Jurkat, Clone E6-1 (cell line): ENCODE data around the gene SLFN13.
A peak's percentile ranks its signal among the peaks of the same experiment; 100 is the strongest.
"Not testable (repeated sequence)": the region's sequence is repeated elsewhere in the genome, so short reads cannot be mapped to it uniquely, and the experiment has no call there.

Experiments used
- DNase-seq: peaks from one replicate; pipeline ENCODE4 v3.0.0-alpha.2; 2011; ENCODE audit warnings: low read depth, low spot score
- H3K4me3 ChIP-seq: 2 replicates; pipeline ENCODE4 v1.5.1; 2011; ENCODE audit warnings: mild to moderate bottlenecking, low read length, control low read depth, moderate library complexity

SLFN13 gene

GRCh38 chr17:35447499-35447898 is 1.1 kb downstream of the SLFN13 start:
- DNase-seq = no peak
- no peak overlapping the region for H3K4me3 ChIP-seq

- DNase-seq = no peak
- H3K4me3 ChIP-seq = no peak overlapping the region
These were observed 10.1 kb downstream of the SLFN13 start for GRCh38 chr17:35438433-35438832.

DNA sequence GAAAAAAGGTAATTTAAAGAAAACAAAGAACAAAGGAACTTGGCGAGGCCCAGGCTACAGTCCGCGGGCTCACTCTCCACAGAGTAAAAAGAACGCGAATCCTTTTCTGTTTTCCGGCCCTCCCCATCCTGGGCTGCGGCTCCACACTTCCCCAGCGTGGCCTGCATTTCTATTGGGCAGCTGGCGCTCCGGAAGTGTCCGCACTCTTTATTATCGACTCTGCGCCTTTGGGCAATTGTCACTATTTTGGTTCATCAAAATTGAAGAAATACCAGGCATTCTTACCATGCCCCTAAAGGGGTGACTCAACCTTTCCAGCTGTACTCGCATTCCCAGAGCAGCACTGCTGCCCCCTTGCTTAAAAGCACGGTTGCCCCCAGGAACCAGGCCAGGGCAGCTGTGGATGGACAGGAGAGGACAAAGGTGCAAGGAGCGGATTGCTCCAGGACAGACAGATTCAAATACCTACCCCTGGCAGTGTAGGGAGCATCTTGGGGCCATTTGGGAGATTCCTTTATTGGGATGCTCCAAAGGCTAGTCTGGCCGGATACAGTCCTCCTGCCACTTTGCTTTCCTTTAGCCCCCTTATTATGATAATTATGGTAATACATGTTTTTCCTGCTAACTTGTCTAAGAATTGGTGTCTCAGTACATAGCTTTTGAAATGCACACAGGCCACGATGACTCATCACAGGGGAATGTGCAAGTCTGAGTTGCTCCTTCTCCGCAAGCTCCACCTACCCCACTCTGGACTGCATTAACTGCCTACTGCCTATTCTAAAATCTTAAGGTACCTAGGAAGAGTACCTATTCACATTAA is 15.3 kb downstream of the SLFN13 start:
- peak; percentile 76 for DNase-seq
- no peak overlapping the region for H3K4me3 ChIP-seq

DNA sequence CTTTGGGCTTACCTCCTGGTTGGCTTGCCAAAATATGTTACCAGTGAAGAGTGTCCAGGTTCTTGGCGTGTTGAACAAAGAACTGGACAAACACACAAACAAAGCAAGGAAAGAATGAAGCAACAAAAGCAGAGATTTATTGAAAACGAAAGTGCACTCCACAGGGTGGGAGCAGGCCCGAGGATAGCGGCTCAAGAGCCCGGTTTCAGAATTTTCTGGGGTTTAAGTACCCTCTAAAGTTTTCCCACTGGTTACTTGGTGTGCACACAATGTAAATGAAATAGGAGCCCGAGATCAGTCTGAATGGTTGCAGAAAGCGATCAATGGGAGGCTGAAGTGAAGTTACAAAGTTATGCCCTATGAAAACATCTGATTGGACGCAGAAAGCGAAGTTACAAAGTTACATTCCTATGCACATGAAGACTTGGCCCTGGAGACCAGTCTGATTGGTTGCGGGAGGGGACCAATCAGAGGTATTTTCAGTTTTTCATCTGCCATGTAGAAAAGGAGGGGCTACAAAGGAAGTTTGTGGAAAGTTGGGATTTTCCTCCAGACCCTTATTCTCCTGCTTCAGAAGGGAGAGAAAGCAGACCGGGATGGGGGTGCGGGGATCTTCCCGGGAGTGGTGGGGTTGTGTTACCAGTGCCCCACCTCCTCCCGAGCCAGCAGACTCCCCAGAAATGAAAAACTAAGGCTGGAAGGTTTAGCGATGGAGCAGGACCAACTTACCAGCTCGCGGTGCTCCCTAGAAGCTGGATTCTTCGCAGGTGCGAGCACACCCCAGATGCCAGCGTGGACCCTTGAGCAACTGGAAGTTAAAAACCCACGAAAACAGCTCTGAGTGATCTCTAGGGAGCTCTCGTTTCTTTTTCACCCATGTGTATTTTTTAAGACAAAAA is 16.1 kb downstream of the SLFN13 start, which contains the start of gene SLFN12:
Gene SLFN12, minus strand, starts transcription at position 325 of the 899 bp plus-strand sequence. CDS start 9,472 bp downstream, outside the sequence.
- peak; percentile 22 for DNase-seq
- no peak within 1 kb of the TSS for H3K4me3 ChIP-seq

DNA sequence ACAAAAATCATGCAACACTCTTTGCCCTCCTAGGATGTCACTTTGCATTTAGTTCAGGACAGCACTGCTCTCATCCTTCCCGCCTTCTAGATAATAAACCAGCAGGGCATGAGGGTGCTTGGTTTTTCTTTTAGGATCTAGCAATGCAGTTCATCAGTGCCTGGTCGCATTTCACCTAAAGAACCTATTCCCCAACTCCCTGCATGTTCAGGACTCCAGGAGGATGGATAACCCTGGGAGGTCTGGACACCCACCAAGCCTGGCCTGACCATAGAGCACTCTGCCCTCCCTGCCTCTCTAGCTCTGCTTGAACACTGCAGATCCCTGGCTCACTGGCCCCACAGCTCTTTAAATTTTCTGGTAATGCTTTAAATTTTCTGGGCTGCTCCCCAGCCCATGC is 18.9 kb downstream of the SLFN13 start:
- no peak overlapping the region for H3K4me3 ChIP-seq
- DNase-seq = no peak

- H3K4me3 ChIP-seq = no peak overlapping the region
These were observed 20.3 kb downstream of the SLFN13 start for GRCh38 chr17:35428229-35428628.

GRCh38 chr17:35423761-35424160 is 24.8 kb downstream of the SLFN13 start:
- no peak for DNase-seq
- no peak overlapping the region for H3K4me3 ChIP-seq

More at GRCh38 chr17:35428229-35428628, 20.3 kb downstream of the SLFN13 start:
- peak; percentile 93 for DNase-seq

DNA sequence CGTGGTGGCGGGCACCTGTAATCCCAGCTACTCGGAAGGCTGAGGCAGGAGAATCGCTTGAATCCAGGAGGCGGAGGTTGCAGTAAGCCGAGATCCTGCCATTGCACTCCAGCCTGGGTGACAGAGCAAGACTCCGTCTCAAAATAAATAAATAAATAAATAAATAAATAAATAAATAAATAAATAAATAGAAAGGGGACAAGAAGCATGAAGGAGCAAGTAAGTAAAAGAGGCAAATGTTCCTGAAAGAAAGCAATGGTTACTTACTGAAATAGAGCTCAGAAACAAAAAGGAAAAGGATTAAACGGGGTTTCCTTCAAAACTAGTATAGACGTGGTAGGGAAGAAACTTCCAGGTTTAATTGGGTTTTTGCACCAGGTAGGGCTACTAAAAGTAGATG is 27.5 kb downstream of the SLFN13 start:
- DNase-seq, H3K4me3 ChIP-seq: not testable (repeated sequence)

DNA sequence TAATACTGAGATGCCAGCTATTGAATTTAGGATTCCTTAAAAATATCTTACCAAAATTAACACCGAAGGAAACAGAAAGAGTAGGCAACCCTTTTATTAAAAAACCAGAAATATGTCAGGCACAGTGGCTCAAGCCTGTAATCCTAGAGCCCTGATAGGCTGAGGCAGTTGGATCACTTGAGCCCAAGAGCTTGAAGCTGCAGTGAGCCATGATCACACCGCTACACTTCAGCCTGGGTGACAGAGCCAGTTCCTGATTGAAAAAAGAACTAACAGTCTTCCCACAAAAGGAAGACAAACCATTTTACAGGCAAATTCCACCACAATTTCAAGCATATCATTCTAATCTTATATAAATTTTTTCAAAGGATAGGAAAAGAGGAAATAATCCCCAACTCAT is 31.9 kb downstream of the SLFN13 start:
- no peak overlapping the region for H3K4me3 ChIP-seq
- DNase-seq = no peak

DNA sequence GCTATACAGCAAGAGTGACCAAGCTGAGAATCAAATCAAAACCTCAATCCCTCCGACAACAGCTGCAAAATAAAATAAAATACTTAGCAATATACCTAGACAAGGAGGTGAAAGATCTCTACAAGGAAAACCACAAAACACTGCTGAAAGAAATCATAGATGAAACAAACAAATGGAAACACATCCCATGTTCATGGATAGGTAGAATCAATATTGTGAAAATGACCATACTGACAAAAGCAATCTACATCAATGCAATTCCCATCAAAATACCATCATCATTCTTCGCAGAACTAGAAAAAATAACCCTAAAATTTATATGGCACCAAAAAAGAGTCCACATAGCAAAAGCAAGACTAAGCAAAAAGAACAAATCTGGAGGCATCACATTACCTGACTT is 33.9 kb downstream of the SLFN13 start:
- H3K4me3 ChIP-seq, DNase-seq: not testable (repeated sequence)

GRCh38 chr17:35414247-35414646 is 34.3 kb downstream of the SLFN13 start:
- no peak for DNase-seq
- no peak overlapping the region for H3K4me3 ChIP-seq

GRCh38 chr17:35407531-35407930 is 41.0 kb downstream of the SLFN13 start:
- H3K4me3 ChIP-seq = no peak overlapping the region
- no peak for DNase-seq

DNA sequence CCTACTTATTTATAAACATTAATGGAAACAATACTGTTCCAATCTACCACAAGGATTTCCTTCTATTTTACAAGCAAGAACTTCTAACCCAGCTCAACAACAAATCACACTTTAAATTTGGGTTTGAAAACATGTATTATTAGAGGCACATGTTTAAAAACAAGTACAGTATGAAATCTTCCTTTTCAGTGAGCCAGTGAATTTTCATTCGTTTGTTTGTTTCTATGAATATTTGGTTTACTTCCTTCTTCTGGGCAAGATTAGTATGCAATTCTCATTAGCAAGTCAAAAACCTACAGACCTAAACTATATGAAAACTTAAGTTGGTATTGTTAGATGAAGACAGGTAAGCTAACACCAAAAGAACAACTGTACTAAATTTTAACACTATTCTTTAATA is 42.0 kb downstream of the SLFN13 start:
- no peak overlapping the region for H3K4me3 ChIP-seq
- no peak for DNase-seq

GRCh38 chr17:35404360-35404759 is 44.2 kb downstream of the SLFN13 start:
- peak; percentile 60 for DNase-seq
- no peak overlapping the region for H3K4me3 ChIP-seq

DNA sequence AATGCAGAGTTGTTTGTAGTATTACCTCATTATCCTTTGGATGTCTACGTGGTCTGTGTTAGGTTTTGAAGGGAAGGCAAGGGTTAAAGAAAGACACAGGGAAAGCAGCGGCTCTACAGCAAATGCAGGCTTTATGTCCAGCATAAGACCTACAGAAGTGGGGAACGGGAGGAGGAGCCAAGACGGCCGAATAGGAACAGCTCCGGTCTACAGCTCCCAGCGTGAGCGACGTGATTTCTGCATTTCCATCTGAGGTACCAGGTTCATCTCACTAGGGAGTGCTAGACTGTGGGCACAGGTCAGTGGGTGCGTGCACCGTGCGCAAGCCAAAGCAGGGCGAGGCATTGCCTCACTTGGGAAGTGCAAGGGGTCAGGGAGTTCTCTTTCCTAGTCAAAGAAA is 54.8 kb downstream of the SLFN13 start:
- DNase-seq, H3K4me3 ChIP-seq: not testable (repeated sequence)

DNA sequence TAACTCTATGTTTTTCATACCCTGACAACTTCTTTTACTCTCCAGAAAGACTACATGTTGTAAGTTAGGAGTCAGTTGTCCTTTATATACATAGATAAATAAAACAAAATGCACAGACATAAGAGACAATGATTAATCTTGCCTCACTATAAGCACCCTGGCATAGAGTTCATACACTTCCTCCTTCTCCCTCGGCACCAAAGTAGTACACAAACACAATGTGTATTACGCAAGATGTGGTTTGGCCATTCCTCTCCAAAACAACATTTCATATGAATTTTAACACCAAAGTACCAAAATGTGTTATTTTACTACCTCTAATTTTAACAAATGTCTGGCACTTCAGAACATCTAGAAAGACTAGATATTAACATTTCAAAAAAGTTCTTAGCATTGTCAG is 57.9 kb downstream of the SLFN13 start:
- no peak for DNase-seq
- no peak overlapping the region for H3K4me3 ChIP-seq

GRCh38 chr17:35390156-35390555 is 58.4 kb downstream of the SLFN13 start:
- H3K4me3 ChIP-seq = no peak overlapping the region
- no peak for DNase-seq

- no peak overlapping the region for H3K4me3 ChIP-seq
- no peak for DNase-seq
These were observed 61.1 kb downstream of the SLFN13 start for GRCh38 chr17:35387496-35387895.
